Measurements from ENCODE around the gene MARCHF3. TPM values are rescaled to one million over a fixed set of nuclear protein-coding genes. Genes with fewer than 3 reads are reported as not detected.
A peak's percentile ranks its signal among the peaks of the same experiment; 100 is the strongest.

The MARCHF3 gene
- total and polyA plus RNA-seq, 10 of the 15 experiments (the other 5 are each of a cell fraction or from before 2014, with no cell fraction given), result 3.6 to 24.1 (median 11.3) TPM

DNA sequence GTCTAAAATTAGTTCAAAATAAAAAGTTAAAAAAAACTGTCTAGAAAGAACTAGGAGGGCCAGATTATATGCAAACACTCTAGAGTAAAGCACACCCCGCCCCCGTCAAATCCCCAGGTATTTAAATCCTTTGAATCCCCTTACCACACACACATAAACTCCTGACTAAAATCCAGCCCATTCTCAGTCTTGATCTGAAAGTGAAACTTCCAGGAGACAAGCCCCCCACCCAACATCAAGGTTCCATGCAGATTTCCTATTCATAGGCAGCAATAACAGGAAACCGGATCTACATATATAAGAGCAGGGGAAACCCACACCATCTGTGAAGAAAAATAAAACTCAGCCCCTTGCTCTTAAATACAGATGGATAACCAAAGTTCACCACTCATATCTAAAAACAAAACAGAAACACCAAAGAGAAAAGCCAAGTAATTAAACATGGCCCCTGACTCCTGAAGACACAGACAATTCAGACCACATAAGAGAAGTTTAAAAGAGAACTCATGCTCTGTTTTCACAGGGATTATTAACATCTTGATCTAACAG, 42.3 kb downstream of the MARCHF3 start (continued):
- TF ChIP-seq HCFC1 (IDR thresholded peaks at IDR 0.05; ENCODE audit: low read length) (no peak), CHD1 (IDR thresholded peaks at IDR 0.05; ENCODE audit: low read depth, low read length) (no peak), TAF1 (IDR thresholded peaks at IDR 0.05; ENCODE audit: borderline replicate concordance, low read depth, low read length) (no peak), IKZF2 (IDR thresholded peaks at IDR 0.05) (peak; percentile 94 to 97), SRF (IDR thresholded peaks at IDR 0.05; ENCODE audit: low read depth in 2 of 2, low read length in 2 of 2) (peak in 1 of 2 experiments; percentile 69; a peak in 2 of 4 replicates), SMAD1 (IDR thresholded peaks at IDR 0.05; ENCODE audit: low read depth, partially characterized antibody) (no peak), TCF12 (IDR thresholded peaks at IDR 0.05; ENCODE audit: low read depth, low read length) (no peak), BMI1 (IDR thresholded peaks at IDR 0.05; ENCODE audit: borderline replicate concordance) (no peak), HDAC2 (IDR thresholded peaks at IDR 0.05) (no peak), ZNF274 (IDR thresholded peaks at IDR 0.05; ENCODE audit: insufficient read depth, insufficient read length) (no peak), CBFB (IDR thresholded peaks at IDR 0.05; ENCODE audit: low read depth) (peak; percentile 70), BACH1 (IDR thresholded peaks at IDR 0.05; ENCODE audit: borderline replicate concordance) (no peak), CREB1 (IDR thresholded peaks at IDR 0.05; ENCODE audit: low read depth) (no peak), BRCA1 (IDR thresholded peaks at IDR 0.05; ENCODE audit: low read depth, low read length) (no peak), RAD21 (IDR thresholded peaks at IDR 0.05; ENCODE audit: insufficient read depth, low read depth, low read length) (0 out of 2 replicates have a peak, but pooled peaks have one; percentile 0)
- TF ChIP-seq, protein P1, sequence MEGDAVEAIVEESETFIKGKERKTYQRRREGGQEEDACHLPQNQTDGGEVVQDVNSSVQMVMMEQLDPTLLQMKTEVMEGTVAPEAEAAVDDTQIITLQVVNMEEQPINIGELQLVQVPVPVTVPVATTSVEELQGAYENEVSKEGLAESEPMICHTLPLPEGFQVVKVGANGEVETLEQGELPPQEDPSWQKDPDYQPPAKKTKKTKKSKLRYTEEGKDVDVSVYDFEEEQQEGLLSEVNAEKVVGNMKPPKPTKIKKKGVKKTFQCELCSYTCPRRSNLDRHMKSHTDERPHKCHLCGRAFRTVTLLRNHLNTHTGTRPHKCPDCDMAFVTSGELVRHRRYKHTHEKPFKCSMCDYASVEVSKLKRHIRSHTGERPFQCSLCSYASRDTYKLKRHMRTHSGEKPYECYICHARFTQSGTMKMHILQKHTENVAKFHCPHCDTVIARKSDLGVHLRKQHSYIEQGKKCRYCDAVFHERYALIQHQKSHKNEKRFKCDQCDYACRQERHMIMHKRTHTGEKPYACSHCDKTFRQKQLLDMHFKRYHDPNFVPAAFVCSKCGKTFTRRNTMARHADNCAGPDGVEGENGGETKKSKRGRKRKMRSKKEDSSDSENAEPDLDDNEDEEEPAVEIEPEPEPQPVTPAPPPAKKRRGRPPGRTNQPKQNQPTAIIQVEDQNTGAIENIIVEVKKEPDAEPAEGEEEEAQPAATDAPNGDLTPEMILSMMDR (IDR thresholded peaks at IDR 0.05 in 2 of 3, conservative IDR thresholded peaks at IDR 0.05 in 1 of 3; ENCODE audit: control insufficient read depth in 2 of 3, extremely low read depth in 1 of 3, insufficient read depth in 1 of 3, low read depth in 3 of 3, low read length in 3 of 3), result no peak
- TF ChIP-seq, protein P2, sequence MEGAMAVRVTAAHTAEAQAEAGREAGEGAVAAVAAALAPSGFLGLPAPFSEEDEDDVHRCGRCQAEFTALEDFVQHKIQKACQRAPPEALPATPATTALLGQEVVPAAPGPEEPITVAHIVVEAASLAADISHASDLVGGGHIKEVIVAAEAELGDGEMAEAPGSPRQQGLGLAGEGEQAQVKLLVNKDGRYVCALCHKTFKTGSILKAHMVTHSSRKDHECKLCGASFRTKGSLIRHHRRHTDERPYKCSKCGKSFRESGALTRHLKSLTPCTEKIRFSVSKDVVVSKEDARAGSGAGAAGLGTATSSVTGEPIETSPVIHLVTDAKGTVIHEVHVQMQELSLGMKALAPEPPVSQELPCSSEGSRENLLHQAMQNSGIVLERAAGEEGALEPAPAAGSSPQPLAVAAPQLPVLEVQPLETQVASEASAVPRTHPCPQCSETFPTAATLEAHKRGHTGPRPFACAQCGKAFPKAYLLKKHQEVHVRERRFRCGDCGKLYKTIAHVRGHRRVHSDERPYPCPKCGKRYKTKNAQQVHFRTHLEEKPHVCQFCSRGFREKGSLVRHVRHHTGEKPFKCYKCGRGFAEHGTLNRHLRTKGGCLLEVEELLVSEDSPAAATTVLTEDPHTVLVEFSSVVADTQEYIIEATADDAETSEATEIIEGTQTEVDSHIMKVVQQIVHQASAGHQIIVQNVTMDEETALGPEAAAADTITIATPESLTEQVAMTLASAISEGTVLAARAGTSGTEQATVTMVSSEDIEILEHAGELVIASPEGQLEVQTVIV (IDR thresholded peaks at IDR 0.05; ENCODE audit: borderline replicate concordance, partially characterized antibody), result no peak
- TF ChIP-seq, protein P3, sequence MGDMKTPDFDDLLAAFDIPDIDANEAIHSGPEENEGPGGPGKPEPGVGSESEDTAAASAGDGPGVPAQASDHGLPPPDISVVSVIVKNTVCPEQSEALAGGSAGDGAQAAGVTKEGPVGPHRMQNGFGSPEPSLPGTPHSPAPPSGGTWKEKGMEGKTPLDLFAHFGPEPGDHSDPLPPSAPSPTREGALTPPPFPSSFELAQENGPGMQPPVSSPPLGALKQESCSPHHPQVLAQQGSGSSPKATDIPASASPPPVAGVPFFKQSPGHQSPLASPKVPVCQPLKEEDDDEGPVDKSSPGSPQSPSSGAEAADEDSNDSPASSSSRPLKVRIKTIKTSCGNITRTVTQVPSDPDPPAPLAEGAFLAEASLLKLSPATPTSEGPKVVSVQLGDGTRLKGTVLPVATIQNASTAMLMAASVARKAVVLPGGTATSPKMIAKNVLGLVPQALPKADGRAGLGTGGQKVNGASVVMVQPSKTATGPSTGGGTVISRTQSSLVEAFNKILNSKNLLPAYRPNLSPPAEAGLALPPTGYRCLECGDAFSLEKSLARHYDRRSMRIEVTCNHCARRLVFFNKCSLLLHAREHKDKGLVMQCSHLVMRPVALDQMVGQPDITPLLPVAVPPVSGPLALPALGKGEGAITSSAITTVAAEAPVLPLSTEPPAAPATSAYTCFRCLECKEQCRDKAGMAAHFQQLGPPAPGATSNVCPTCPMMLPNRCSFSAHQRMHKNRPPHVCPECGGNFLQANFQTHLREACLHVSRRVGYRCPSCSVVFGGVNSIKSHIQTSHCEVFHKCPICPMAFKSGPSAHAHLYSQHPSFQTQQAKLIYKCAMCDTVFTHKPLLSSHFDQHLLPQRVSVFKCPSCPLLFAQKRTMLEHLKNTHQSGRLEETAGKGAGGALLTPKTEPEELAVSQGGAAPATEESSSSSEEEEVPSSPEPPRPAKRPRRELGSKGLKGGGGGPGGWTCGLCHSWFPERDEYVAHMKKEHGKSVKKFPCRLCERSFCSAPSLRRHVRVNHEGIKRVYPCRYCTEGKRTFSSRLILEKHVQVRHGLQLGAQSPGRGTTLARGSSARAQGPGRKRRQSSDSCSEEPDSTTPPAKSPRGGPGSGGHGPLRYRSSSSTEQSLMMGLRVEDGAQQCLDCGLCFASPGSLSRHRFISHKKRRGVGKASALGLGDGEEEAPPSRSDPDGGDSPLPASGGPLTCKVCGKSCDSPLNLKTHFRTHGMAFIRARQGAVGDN (IDR thresholded peaks at IDR 0.05), result no peak

Measured in GM12878 (cell line).